Body of pancreas (tissue), 4 donors: Measurements from ENCODE around the gene WDR7.

Experiments used
- POLR2A ChIP-seq, 3 donors: fragments of 450-650 bp; IDR thresholded peaks; one replicate each; pipeline ENCODE4 v1.6.1; 2016; ENCODE audit warnings: antibody characterized with exemption in 3 of 3, mild to moderate bottlenecking in 2 of 3
- TF ChIP-seq, protein P1 (sequence below), 7 experiments: fragments of 450-650 bp in 4 of 7; fragments of 200-600 bp in 3 of 7; sonication (generic) in 3 of 7; IDR thresholded peaks; one replicate each; pipeline ENCODE4 v1.5.1; 2016 to 2019; ENCODE audit warnings: antibody characterized with exemption in 7 of 7

GRCh38 chr18:56738184-56738583 is 87.0 kb downstream of the WDR7 start:
- TF ChIP-seq, protein P1, sequence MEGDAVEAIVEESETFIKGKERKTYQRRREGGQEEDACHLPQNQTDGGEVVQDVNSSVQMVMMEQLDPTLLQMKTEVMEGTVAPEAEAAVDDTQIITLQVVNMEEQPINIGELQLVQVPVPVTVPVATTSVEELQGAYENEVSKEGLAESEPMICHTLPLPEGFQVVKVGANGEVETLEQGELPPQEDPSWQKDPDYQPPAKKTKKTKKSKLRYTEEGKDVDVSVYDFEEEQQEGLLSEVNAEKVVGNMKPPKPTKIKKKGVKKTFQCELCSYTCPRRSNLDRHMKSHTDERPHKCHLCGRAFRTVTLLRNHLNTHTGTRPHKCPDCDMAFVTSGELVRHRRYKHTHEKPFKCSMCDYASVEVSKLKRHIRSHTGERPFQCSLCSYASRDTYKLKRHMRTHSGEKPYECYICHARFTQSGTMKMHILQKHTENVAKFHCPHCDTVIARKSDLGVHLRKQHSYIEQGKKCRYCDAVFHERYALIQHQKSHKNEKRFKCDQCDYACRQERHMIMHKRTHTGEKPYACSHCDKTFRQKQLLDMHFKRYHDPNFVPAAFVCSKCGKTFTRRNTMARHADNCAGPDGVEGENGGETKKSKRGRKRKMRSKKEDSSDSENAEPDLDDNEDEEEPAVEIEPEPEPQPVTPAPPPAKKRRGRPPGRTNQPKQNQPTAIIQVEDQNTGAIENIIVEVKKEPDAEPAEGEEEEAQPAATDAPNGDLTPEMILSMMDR (IDR thresholded peaks at IDR 0.05), result no peak
- no peak for TF ChIP-seq POLR2A (IDR thresholded peaks at IDR 0.05)
